GM23338 (cell line): ENCODE data around the gene MIR17HG. TPM values are rescaled to one million over a fixed set of nuclear protein-coding genes. Genes with fewer than 3 reads are reported as not detected.

ENCODE experiments used
- ATAC-seq: fragments of 200-7000 bp; cut with Tn5 transposase; 3 replicates; pipeline ENCODE4 v1.9.1; 2020
- DNase-seq: peaks from one replicate; pipeline ENCODE4 v3.0.0-alpha.2; 2015; ENCODE audit warnings: low spot score
- H2AFZ ChIP-seq: fragments of 200-600 bp; sonication (generic); 2 replicates; pipeline ENCODE4 v1.8.0; 2016; ENCODE audit warnings: antibody characterized with exemption, mild to moderate bottlenecking, moderate library complexity
- H3F3A ChIP-seq: fragments of 200-600 bp; sonication (generic); replicated peaks from 2 replicates; pipeline ENCODE4 v1.8.0; 2017; ENCODE audit warnings: antibody characterized with exemption, mixed run types, low read depth
- H3K27ac ChIP-seq: fragments of 200-600 bp; sonication (generic); 2 replicates; pipeline ENCODE4 v1.6.1; 2016; ENCODE audit warnings: low read depth
- H3K27me3 ChIP-seq: fragments of 200-600 bp; sonication (generic); 2 replicates; pipeline ENCODE4 v1.8.0; 2016; ENCODE audit warnings: mild to moderate bottlenecking, mixed run types, moderate library complexity; ENCODE audit not compliant: insufficient read depth
- H3K36me3 ChIP-seq: fragments of 200-600 bp; sonication (generic); 2 replicates; pipeline ENCODE4 v1.8.0; 2016; ENCODE audit warnings: mild to moderate bottlenecking; ENCODE audit not compliant: insufficient read depth
- H3K4me1 ChIP-seq: fragments of 200-600 bp; sonication (generic); 2 replicates; pipeline ENCODE4 v1.8.0; 2016; ENCODE audit warnings: mild to moderate bottlenecking, moderate library complexity; ENCODE audit not compliant: insufficient read depth
- H3K4me2 ChIP-seq: fragments of 200-600 bp; sonication (generic); 2 replicates; pipeline ENCODE4 v1.7.1; 2017; ENCODE audit warnings: mixed run types
- H3K4me3 ChIP-seq: fragments of 200-600 bp; sonication (generic); 2 replicates; pipeline ENCODE4 v1.6.1; 2016; ENCODE audit warnings: mixed run types
- H3K79me2 ChIP-seq: fragments of 200-600 bp; sonication (generic); replicated peaks from 2 replicates; pipeline ENCODE4 v1.8.0; 2017; ENCODE audit warnings: mild to moderate bottlenecking; ENCODE audit not compliant: insufficient read depth
- H3K9me2 ChIP-seq: fragments of 200-600 bp; sonication (generic); 2 replicates; pipeline ENCODE4 v1.8.0; 2017; ENCODE audit not compliant: insufficient read depth
- H4K20me1 ChIP-seq: fragments of 200-600 bp; sonication (generic); replicated peaks from 2 replicates; pipeline ENCODE4 v1.8.0; 2017; ENCODE audit warnings: mild to moderate bottlenecking; ENCODE audit not compliant: insufficient read depth
- H3K27ac Mint-ChIP-seq: 2 replicates; pipeline ENCODE4 v1.8.0; 2020; ENCODE audit warnings: inconsistent platforms, mild to moderate bottlenecking, moderate library complexity, mixed read lengths
- H3K27me3 Mint-ChIP-seq: 3 replicates; pipeline ENCODE4 v1.8.0; 2022; ENCODE audit warnings: low read depth, mild to moderate bottlenecking, moderate library complexity, mixed read lengths, inconsistent platforms; ENCODE audit not compliant: insufficient read depth, poor library complexity
- H3K36me3 Mint-ChIP-seq: 3 replicates; pipeline ENCODE4 v1.8.0; 2021; ENCODE audit warnings: low read depth, mild to moderate bottlenecking, inconsistent platforms, moderate library complexity, mixed read lengths
- H3K4me1 Mint-ChIP-seq: 3 replicates; pipeline ENCODE4 v1.8.0; 2020; ENCODE audit warnings: mild to moderate bottlenecking, inconsistent platforms, mixed read lengths
- H3K4me3 Mint-ChIP-seq: 3 replicates; pipeline ENCODE4 v1.8.0; 2021; ENCODE audit warnings: moderate library complexity, mild to moderate bottlenecking, inconsistent platforms, mixed read lengths
- H3K9me3 Mint-ChIP-seq: 3 replicates; pipeline ENCODE4 v1.8.0; 2020; ENCODE audit warnings: moderate library complexity, mild to moderate bottlenecking, inconsistent platforms, mixed read lengths
- CREB1 ChIP-seq: fragments of 250-450 bp; sonication (Bioruptor Pico); IDR thresholded peaks from 2 replicates; pipeline ENCODE4 v1.5.0; 2020; ENCODE audit warnings: low read depth, mild to moderate bottlenecking, moderate library complexity
- EZH2 ChIP-seq: fragments of 200-600 bp; sonication (generic); IDR thresholded peaks from one replicate; pipeline ENCODE4 v1.8.0; 2017; ENCODE audit warnings: antibody characterized with exemption, mild to moderate bottlenecking, low read depth; ENCODE audit not compliant: unreplicated experiment
- EZH2phosphoT487 ChIP-seq: fragments of 200-600 bp; sonication (generic); IDR thresholded peaks from one replicate; pipeline ENCODE4 v1.8.1; 2018; ENCODE audit warnings: antibody characterized with exemption; ENCODE audit not compliant: unreplicated experiment
- JUNB ChIP-seq: IDR thresholded peaks from one replicate; pipeline ENCODE4 v1.6.1; 2016; ENCODE audit warnings: antibody characterized with exemption; ENCODE audit not compliant: unreplicated experiment
- NANOG ChIP-seq: IDR thresholded peaks from 2 replicates; pipeline ENCODE4 v1.6.1; 2016; ENCODE audit warnings: antibody characterized with exemption, borderline replicate concordance
- POLR2AphosphoS5 ChIP-seq: IDR thresholded peaks from 2 replicates; pipeline ENCODE4 v1.6.1; 2016; ENCODE audit warnings: antibody characterized with exemption, low read depth
- STAT1 ChIP-seq: IDR thresholded peaks from one replicate; pipeline ENCODE4 v1.6.1; 2016; ENCODE audit warnings: antibody characterized with exemption; ENCODE audit not compliant: unreplicated experiment
- ZNF114 ChIP-seq: fragments of 250-450 bp; sonication (Bioruptor Pico); IDR thresholded peaks from 2 replicates; pipeline ENCODE4 v1.5.0; 2020; ENCODE audit warnings: mild to moderate bottlenecking, moderate library complexity
- ZNF331 ChIP-seq: fragments of 250-450 bp; sonication (Bioruptor Pico); IDR thresholded peaks from 2 replicates; pipeline ENCODE4 v1.5.0; 2020; ENCODE audit warnings: low read depth, mild to moderate bottlenecking, moderate library complexity
- ZNF462 ChIP-seq: fragments of 250-450 bp; sonication (Bioruptor Pico); IDR thresholded peaks from 2 replicates; pipeline ENCODE4 v1.5.0; 2020; ENCODE audit warnings: mild to moderate bottlenecking, moderate library complexity
- polyA plus RNA-seq: library from polyadenylated mRNA; unstranded; fragments of >200 nt; fragmentation: Nextera tagmentation; extraction: Ambion mirVana; gene quantifications from 2 replicates; pipeline ENCODE4 v1.2.1, GENCODE V29; 2016
- total RNA-seq: library from RNA; depleted of rRNA; stranded (reverse); fragments of >200 nt; shearing (Covaris generic); gene quantifications from 2 replicates; pipeline ENCODE4 v1.2.3, GENCODE V29; 2014
- TF ChIP-seq, protein P1 (sequence below): IDR thresholded peaks from 2 replicates; pipeline ENCODE4 v1.6.1; 2016; ENCODE audit warnings: antibody characterized with exemption
- TF ChIP-seq, protein P2 (sequence below): IDR thresholded peaks from one replicate; pipeline ENCODE4 v1.6.1; 2018; ENCODE audit warnings: antibody characterized with exemption; ENCODE audit not compliant: unreplicated experiment

The MIR17HG gene
- total and polyA plus RNA-seq, 2 experiments from 2014 or later = 14.8 to 46.0 TPM

DNA sequence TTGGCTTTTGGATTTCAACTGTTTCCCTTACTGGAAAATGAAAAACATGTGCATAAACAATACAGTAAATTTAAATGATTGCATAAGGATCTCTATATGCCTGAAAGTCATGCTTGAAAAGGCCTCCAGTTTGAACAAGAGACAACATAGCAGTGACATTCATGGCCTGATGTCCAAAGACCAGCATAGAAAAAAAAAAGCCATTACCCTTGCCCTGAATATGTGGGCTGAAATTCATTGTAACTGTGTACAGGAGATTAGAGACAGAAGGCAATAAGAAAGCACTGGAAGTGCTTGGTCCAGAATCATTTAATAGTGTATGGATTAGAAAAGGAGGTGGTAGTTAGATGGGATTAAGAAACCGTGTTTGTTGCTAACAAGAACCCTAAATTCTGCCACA, 15.4 kb downstream of the MIR17HG start:
- peaks cover 12% of the 10 kb centered on the region; the same call in 1 of the 2 replicates for H4K20me1 ChIP-seq
- DNase-seq = no peak
- 0 out of 2 replicates have a peak, but pooled peaks cover 4% of the 10 kb centered on the region for H3F3A ChIP-seq
- peaks cover 11% of the 10 kb centered on the region; the same call in 2 of the 3 replicates for H3K36me3 Mint-ChIP-seq
- no peak overlapping the region for H3K4me3 Mint-ChIP-seq
- no peak overlapping the region; the same call in 1 of the 2 replicates for H3K27ac ChIP-seq
- no peaks in the 10 kb centered on the region; the same call in 2 of the 3 replicates for H3K9me3 Mint-ChIP-seq
- no peaks in the 10 kb centered on the region for H3K36me3 ChIP-seq
- no peaks in the 10 kb centered on the region for H3K79me2 ChIP-seq
- H3K27ac Mint-ChIP-seq = no peak overlapping the region; the same call in 1 of the 2 replicates
- peaks cover 2% of the 10 kb centered on the region for H3K27me3 Mint-ChIP-seq
- H3K9me2 ChIP-seq = no peaks in the 10 kb centered on the region
- no peaks in the 10 kb centered on the region for H3K27me3 ChIP-seq
- H2AFZ ChIP-seq = no peak overlapping the region
- ATAC-seq = no peak
- H3K4me1 ChIP-seq = no peaks in the 10 kb centered on the region
- no peak overlapping the region for H3K4me2 ChIP-seq
- H3K4me3 ChIP-seq = no peak overlapping the region
- TF ChIP-seq ZNF331 (CRISPR knock-in tag) (no peak), STAT1 (no peak), CREB1 (CRISPR knock-in tag) (no peak), NANOG (no peak), ZNF114 (CRISPR knock-in tag) (no peak), EZH2 (no peak), POLR2AphosphoS5 (no peak; the same call in 1 of the 2 replicates), EZH2phosphoT487 (no peak), JUNB (no peak), ZNF462 (CRISPR knock-in tag) (no peak)
- TF ChIP-seq, protein P1, sequence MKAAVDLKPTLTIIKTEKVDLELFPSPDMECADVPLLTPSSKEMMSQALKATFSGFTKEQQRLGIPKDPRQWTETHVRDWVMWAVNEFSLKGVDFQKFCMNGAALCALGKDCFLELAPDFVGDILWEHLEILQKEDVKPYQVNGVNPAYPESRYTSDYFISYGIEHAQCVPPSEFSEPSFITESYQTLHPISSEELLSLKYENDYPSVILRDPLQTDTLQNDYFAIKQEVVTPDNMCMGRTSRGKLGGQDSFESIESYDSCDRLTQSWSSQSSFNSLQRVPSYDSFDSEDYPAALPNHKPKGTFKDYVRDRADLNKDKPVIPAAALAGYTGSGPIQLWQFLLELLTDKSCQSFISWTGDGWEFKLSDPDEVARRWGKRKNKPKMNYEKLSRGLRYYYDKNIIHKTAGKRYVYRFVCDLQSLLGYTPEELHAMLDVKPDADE = no peak
- TF ChIP-seq, protein P2, sequence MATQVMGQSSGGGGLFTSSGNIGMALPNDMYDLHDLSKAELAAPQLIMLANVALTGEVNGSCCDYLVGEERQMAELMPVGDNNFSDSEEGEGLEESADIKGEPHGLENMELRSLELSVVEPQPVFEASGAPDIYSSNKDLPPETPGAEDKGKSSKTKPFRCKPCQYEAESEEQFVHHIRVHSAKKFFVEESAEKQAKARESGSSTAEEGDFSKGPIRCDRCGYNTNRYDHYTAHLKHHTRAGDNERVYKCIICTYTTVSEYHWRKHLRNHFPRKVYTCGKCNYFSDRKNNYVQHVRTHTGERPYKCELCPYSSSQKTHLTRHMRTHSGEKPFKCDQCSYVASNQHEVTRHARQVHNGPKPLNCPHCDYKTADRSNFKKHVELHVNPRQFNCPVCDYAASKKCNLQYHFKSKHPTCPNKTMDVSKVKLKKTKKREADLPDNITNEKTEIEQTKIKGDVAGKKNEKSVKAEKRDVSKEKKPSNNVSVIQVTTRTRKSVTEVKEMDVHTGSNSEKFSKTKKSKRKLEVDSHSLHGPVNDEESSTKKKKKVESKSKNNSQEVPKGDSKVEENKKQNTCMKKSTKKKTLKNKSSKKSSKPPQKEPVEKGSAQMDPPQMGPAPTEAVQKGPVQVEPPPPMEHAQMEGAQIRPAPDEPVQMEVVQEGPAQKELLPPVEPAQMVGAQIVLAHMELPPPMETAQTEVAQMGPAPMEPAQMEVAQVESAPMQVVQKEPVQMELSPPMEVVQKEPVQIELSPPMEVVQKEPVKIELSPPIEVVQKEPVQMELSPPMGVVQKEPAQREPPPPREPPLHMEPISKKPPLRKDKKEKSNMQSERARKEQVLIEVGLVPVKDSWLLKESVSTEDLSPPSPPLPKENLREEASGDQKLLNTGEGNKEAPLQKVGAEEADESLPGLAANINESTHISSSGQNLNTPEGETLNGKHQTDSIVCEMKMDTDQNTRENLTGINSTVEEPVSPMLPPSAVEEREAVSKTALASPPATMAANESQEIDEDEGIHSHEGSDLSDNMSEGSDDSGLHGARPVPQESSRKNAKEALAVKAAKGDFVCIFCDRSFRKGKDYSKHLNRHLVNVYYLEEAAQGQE = no peak
- H3K4me1 Mint-ChIP-seq = no peaks in the 10 kb centered on the region
